ENCODE data around the gene ANKRD53. TPM values are rescaled to one million over a fixed set of nuclear protein-coding genes. Genes with fewer than 3 reads are reported as not detected.

Gene ANKRD53
- total and polyA plus RNA-seq, 9 of the 15 experiments (the other 6 are each of a cell fraction or from before 2014, with no cell fraction given): 0.18 TPM; not detected in 8

GRCh38 chr2:70994009-70994698 is 15.7 kb downstream of the ANKRD53 start (continued):
- TF ChIP-seq SIN3A (IDR thresholded peaks at IDR 0.05; ENCODE audit: borderline replicate concordance in 2 of 2, control insufficient read depth in 1 of 2, low read depth in 2 of 2, low read length in 2 of 2): no peak
- TF ChIP-seq ZNF57 (CRISPR knock-in tag; IDR thresholded peaks at IDR 0.05): no peak
- TF ChIP-seq BCL6 (CRISPR knock-in tag; IDR thresholded peaks at IDR 0.05): no peak
- 0 out of 2 replicates have a peak, but pooled peaks have one; percentile 30 for TF ChIP-seq SMARCE1 (IDR thresholded peaks at IDR 0.05)
- TF ChIP-seq CEBPG (CRISPR knock-in tag; IDR thresholded peaks at IDR 0.05): no peak
- TF ChIP-seq CEBPG (tag; conservative IDR thresholded peaks at IDR 0.05 in 1 of 2, IDR thresholded peaks at IDR 0.05 in 1 of 2): no peak
- TF ChIP-seq NR4A1 (CRISPR knock-in tag; IDR thresholded peaks at IDR 0.05): no peak
- no peak for TF ChIP-seq NR4A1 (tag; IDR thresholded peaks at IDR 0.05)
- no peak for TF ChIP-seq ZFP91 (CRISPR knock-in tag; IDR thresholded peaks at IDR 0.05)
- no peak for TF ChIP-seq NR2C2 (CRISPR knock-in tag; IDR thresholded peaks at IDR 0.05)
- 0 out of 2 replicates have a peak, but pooled peaks have one; percentile 22 for TF ChIP-seq NR2C2 (tag; IDR thresholded peaks at IDR 0.05)
- TF ChIP-seq, protein P1, sequence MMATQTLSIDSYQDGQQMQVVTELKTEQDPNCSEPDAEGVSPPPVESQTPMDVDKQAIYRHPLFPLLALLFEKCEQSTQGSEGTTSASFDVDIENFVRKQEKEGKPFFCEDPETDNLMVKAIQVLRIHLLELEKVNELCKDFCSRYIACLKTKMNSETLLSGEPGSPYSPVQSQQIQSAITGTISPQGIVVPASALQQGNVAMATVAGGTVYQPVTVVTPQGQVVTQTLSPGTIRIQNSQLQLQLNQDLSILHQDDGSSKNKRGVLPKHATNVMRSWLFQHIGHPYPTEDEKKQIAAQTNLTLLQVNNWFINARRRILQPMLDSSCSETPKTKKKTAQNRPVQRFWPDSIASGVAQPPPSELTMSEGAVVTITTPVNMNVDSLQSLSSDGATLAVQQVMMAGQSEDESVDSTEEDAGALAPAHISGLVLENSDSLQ (IDR thresholded peaks at IDR 0.05): no peak
- no peak for TF ChIP-seq YBX1 (IDR thresholded peaks at IDR 0.05)
- TF ChIP-seq, protein P2, sequence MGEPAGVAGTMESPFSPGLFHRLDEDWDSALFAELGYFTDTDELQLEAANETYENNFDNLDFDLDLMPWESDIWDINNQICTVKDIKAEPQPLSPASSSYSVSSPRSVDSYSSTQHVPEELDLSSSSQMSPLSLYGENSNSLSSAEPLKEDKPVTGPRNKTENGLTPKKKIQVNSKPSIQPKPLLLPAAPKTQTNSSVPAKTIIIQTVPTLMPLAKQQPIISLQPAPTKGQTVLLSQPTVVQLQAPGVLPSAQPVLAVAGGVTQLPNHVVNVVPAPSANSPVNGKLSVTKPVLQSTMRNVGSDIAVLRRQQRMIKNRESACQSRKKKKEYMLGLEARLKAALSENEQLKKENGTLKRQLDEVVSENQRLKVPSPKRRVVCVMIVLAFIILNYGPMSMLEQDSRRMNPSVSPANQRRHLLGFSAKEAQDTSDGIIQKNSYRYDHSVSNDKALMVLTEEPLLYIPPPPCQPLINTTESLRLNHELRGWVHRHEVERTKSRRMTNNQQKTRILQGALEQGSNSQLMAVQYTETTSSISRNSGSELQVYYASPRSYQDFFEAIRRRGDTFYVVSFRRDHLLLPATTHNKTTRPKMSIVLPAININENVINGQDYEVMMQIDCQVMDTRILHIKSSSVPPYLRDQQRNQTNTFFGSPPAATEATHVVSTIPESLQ (CRISPR knock-in tag; IDR thresholded peaks at IDR 0.05): no peak

All from K562 (cell line).